H1 (cell line): ENCODE results near the gene VN1R5. TPM values are rescaled to one million over a fixed set of nuclear protein-coding genes. Genes with fewer than 3 reads are reported as not detected.
A peak's percentile ranks its signal among the peaks of the same experiment; 100 is the strongest.

Experiments
- CTCF ChIA-PET: fragments of 300-600 bp; sonication (Branson Sonifier 250); formaldehyde crosslinking; loops from one replicate; lab custom pipeline; 2021; ENCODE audit not compliant: partially characterized antibody; lab: Charles Lee
- POLR2A ChIA-PET: fragments of 300-600 bp; sonication (Branson Sonifier 250); formaldehyde crosslinking; loops from one replicate; lab custom pipeline; 2021; ENCODE audit warnings: inconsistent platforms; ENCODE audit not compliant: partially characterized antibody; lab: Charles Lee
- DNase-seq, 2 experiments: peaks; one replicate each; pipeline versions ENCODE4 v3.0.0 to v3.0.0-alpha.2; 2010 to 2022; ENCODE audit warnings: low spot score in 2 of 2, low read depth in 1 of 2, mixed read lengths in 1 of 2
- FAIRE-seq: peaks from 2 replicates; lab custom pipeline; 2011; peaks lifted over from hg19 to GRCh38; lab: Jason Lieb, UNC
- H2AFZ ChIP-seq: 2 replicates; pipeline ENCODE4 v1.8.1; 2012; ENCODE audit warnings: low read length, inconsistent platforms
- H2AK5ac ChIP-seq: 2 replicates; pipeline ENCODE4 v1.6.1; 2013; ENCODE audit warnings: low read depth, low read length
- H2BK120ac ChIP-seq: replicated peaks from 2 replicates; pipeline ENCODE3; 2013; ENCODE audit warnings: low read depth, low read length, inconsistent platforms
- H2BK12ac ChIP-seq: 2 replicates; pipeline ENCODE4 v1.6.1; 2013; ENCODE audit warnings: low read depth, low read length
- H2BK15ac ChIP-seq: 2 replicates; pipeline ENCODE4 v1.6.1; 2013; ENCODE audit warnings: low read length
- H2BK20ac ChIP-seq: 2 replicates; pipeline ENCODE4 v1.6.1; 2013; ENCODE audit warnings: low read length
- H2BK5ac ChIP-seq: 2 replicates; pipeline ENCODE4 v1.6.1; 2013; ENCODE audit warnings: low read depth, low read length
- H3K14ac ChIP-seq: 2 replicates; pipeline ENCODE4 v1.6.1; 2013; ENCODE audit warnings: inconsistent platforms; ENCODE audit not compliant: insufficient read length
- H3K18ac ChIP-seq: 2 replicates; pipeline ENCODE4 v1.6.1; 2013; ENCODE audit warnings: low read length; ENCODE audit errors: extremely low read depth
- H3K23ac ChIP-seq: 2 replicates; pipeline ENCODE4 v1.6.1; 2013; ENCODE audit warnings: inconsistent platforms; ENCODE audit not compliant: insufficient read length
- H3K23me2 ChIP-seq: 2 replicates; pipeline ENCODE4 v1.6.1; 2013; ENCODE audit warnings: low read depth, low read length
- H3K27ac ChIP-seq: 2 replicates; pipeline ENCODE4 v1.6.1; 2011; ENCODE audit warnings: low read depth, low read length, inconsistent platforms
- H3K27me3 ChIP-seq, 4 experiments: replicated peaks in 1 of 4; 1 replicate in 1 of 4; 2 replicates in 3 of 4; pipeline versions ENCODE4 v1.6.1 to v1.8.1; 2011 to 2013; ENCODE audit warnings: low read length in 3 of 4, mild to moderate bottlenecking in 3 of 4, inconsistent platforms in 2 of 4, mixed read lengths in 2 of 4, moderate library complexity in 1 of 4; ENCODE audit not compliant: control insufficient read depth in 3 of 4, insufficient read depth in 3 of 4; ENCODE audit errors: extremely low read depth in 1 of 4
- H3K36me3 ChIP-seq, 4 experiments: 2 replicates each; pipeline versions ENCODE4 v1.6.1 to v1.8.1; 2011 to 2013; ENCODE audit warnings: mild to moderate bottlenecking in 4 of 4, low read length in 3 of 4, moderate library complexity in 2 of 4, control low read depth in 1 of 4, inconsistent platforms in 1 of 4; ENCODE audit not compliant: insufficient read depth in 4 of 4, control insufficient read depth in 2 of 4
- H3K4ac ChIP-seq: replicated peaks from 2 replicates; pipeline ENCODE3; 2013; ENCODE audit warnings: low read length, low read depth, mixed read lengths, inconsistent platforms; ENCODE audit not compliant: insufficient read length
- H3K4me1 ChIP-seq, 4 experiments: replicated peaks in 1 of 4; 1 replicate in 1 of 4; 2 replicates in 3 of 4; pipeline versions ENCODE4 v1.6.1 to v1.8.1; 2011 to 2013; ENCODE audit warnings: low read length in 3 of 4, inconsistent platforms in 2 of 4, mixed read lengths in 1 of 4; ENCODE audit not compliant: insufficient read depth in 4 of 4, control insufficient read depth in 3 of 4
- H3K4me2 ChIP-seq, 2 experiments: 2 replicates each; pipeline versions ENCODE4 v1.6.1 to v1.8.1; 2011 to 2013; ENCODE audit warnings: low read depth in 2 of 2, low read length in 2 of 2, control low read depth in 1 of 2, inconsistent platforms in 1 of 2, mild to moderate bottlenecking in 1 of 2; ENCODE audit not compliant: insufficient read depth in 1 of 2
- H3K4me3 ChIP-seq, 4 experiments: fragments of 200-600, 300-600 bp in 1 of 4; sonication (generic), shearing (Covaris generic), sonication (Bioruptor Twin) in 1 of 4; 2 replicates each; pipeline versions ENCODE4 v1.5.1 to v1.8.1; 2011 to 2016; ENCODE audit warnings: low read length in 4 of 4, low read depth in 3 of 4, control low read depth in 2 of 4, inconsistent platforms in 2 of 4, mild to moderate bottlenecking in 2 of 4, mixed read lengths in 1 of 4, moderate library complexity in 1 of 4; ENCODE audit not compliant: insufficient read depth in 2 of 4; ENCODE audit errors: extremely low read depth in 1 of 4
- H3K56ac ChIP-seq: replicated peaks from 2 replicates; pipeline ENCODE3; 2013; ENCODE audit warnings: low read depth, mild to moderate bottlenecking, mixed read lengths, low read length, inconsistent platforms; ENCODE audit not compliant: insufficient read length
- H3K79me1 ChIP-seq: 2 replicates; pipeline ENCODE4 v1.6.1; 2013; ENCODE audit warnings: low read depth, low read length, control low read depth
- H3K79me2 ChIP-seq, 2 experiments: 2 replicates each; pipeline versions ENCODE4 v1.6.1 to v1.8.1; 2012 to 2013; ENCODE audit warnings: low read length in 2 of 2, mild to moderate bottlenecking in 2 of 2, inconsistent platforms in 1 of 2; ENCODE audit not compliant: insufficient read depth in 2 of 2, control insufficient read depth in 1 of 2
- H3K9ac ChIP-seq, 4 experiments: replicated peaks in 1 of 4; 1 replicate in 1 of 4; 2 replicates in 3 of 4; pipeline versions ENCODE4 v1.6.1 to v1.8.1; 2011 to 2013; ENCODE audit warnings: low read depth in 3 of 4, low read length in 3 of 4, control low read depth in 2 of 4, mild to moderate bottlenecking in 2 of 4, moderate library complexity in 2 of 4, inconsistent platforms in 1 of 4; ENCODE audit errors: extremely low read depth in 1 of 4
- H3K9me3 ChIP-seq, 2 experiments: 2 replicates each; pipeline versions ENCODE4 v1.6.1 to v1.8.1; 2012 to 2013; ENCODE audit warnings: mild to moderate bottlenecking in 2 of 2, moderate library complexity in 2 of 2, control low read depth in 1 of 2, inconsistent platforms in 1 of 2, low read depth in 1 of 2, low read length in 1 of 2, mixed read lengths in 1 of 2; ENCODE audit not compliant: insufficient read depth in 2 of 2
- H4K20me1 ChIP-seq, 2 experiments: replicated peaks in 1 of 2; 2 replicates each; pipeline versions ENCODE3 to v1.8.1; 2011 to 2013; ENCODE audit warnings: inconsistent platforms in 2 of 2, low read length in 2 of 2, mild to moderate bottlenecking in 1 of 2; ENCODE audit not compliant: insufficient read depth in 2 of 2, control insufficient read depth in 1 of 2
- H4K5ac ChIP-seq: 2 replicates; pipeline ENCODE4 v1.6.1; 2013; ENCODE audit warnings: low read length, low read depth, mixed read lengths, inconsistent platforms; ENCODE audit not compliant: insufficient read length
- H4K8ac ChIP-seq: 2 replicates; pipeline ENCODE4 v1.8.0; 2013; ENCODE audit warnings: mild to moderate bottlenecking, moderate library complexity, low read length, inconsistent platforms; ENCODE audit not compliant: insufficient read depth; ENCODE audit errors: extremely low read depth
- H4K91ac ChIP-seq: replicated peaks from 2 replicates; pipeline ENCODE3; 2013; ENCODE audit warnings: low read length, mixed read lengths, inconsistent platforms; ENCODE audit not compliant: insufficient read length
- ATF3 ChIP-seq: IDR thresholded peaks from 2 replicates; pipeline ENCODE4 v1.6.1; 2011; ENCODE audit warnings: low read depth, mild to moderate bottlenecking, low read length; ENCODE audit not compliant: insufficient read depth
- BACH1 ChIP-seq: IDR thresholded peaks from 2 replicates; pipeline ENCODE4 v1.6.1; 2012; ENCODE audit warnings: low read length, improper control_type of control experiment
- BCL11A ChIP-seq, 2 experiments: IDR thresholded peaks; one replicate each; pipeline ENCODE4 v1.6.1; 2011; ENCODE audit warnings: low read depth in 2 of 2, low read length in 2 of 2, mild to moderate bottlenecking in 2 of 2
- CBX8 ChIP-seq: fragments of 300-800, 300-1000 bp; sonication (generic); IDR thresholded peaks from 2 replicates; pipeline ENCODE4 v1.7.1; 2016; ENCODE audit warnings: low read depth, low read length, borderline replicate concordance
- CHD2 ChIP-seq: IDR thresholded peaks from 2 replicates; pipeline ENCODE4 v1.6.1; 2012; ENCODE audit warnings: low read length, improper control_type of control experiment
- CTBP2 ChIP-seq: IDR thresholded peaks from 2 replicates; pipeline ENCODE4 v1.7.0; 2011; ENCODE audit warnings: borderline replicate concordance, mild to moderate bottlenecking, moderate library complexity, mixed read lengths, low read length; ENCODE audit not compliant: insufficient read depth, insufficient read length
- HDAC6 ChIP-seq: IDR thresholded peaks from one replicate; pipeline ENCODE4 v1.7.1; 2012; ENCODE audit warnings: low read depth, mild to moderate bottlenecking, inconsistent platforms, low read length, moderate library complexity
- KDM1A ChIP-seq: fragments of 200-600, 300-600 bp; sonication (generic); IDR thresholded peaks from 2 replicates; pipeline ENCODE4 v1.7.1; 2016; ENCODE audit warnings: mild to moderate bottlenecking, low read length, borderline replicate concordance
- NRF1 ChIP-seq: IDR thresholded peaks from 2 replicates; pipeline ENCODE4 v1.6.1; 2011; ENCODE audit warnings: mild to moderate bottlenecking, low read depth, low read length, improper control_type of control experiment
- PHF8 ChIP-seq: fragments of 200-600 bp; sonication (generic); conservative IDR thresholded peaks from 2 replicates; pipeline ENCODE4 v1.7.1; 2012; ENCODE audit warnings: low read depth, mild to moderate bottlenecking, inconsistent platforms, low read length, moderate library complexity
- SP1 ChIP-seq: IDR thresholded peaks from 2 replicates; pipeline ENCODE4 v1.6.1; 2011; ENCODE audit warnings: low read depth, low read length
- WGBS, 2 experiments: shearing (Covaris generic) in 1 of 2; methylation state at CpG; one replicate each; pipeline versions ENCODE4 v1.1.6 to v1.1.7; 2013 to 2015; ENCODE audit warnings: low lambda C conversion rate in 2 of 2, mixed read lengths in 2 of 2, inconsistent platforms in 1 of 2, low coverage in 1 of 2, missing lambda C conversion rate in 1 of 2; ENCODE audit not compliant: insufficient replicate concordance in 2 of 2, insufficient coverage in 1 of 2, insufficient read length in 1 of 2; ENCODE audit errors: extremely low coverage in 1 of 2, missing lambda C conversion rate in 1 of 2; 5-methylcytosine and 5-hydroxymethylcytosine counted together
- polyA plus RNA-seq, 7 experiments: library from polyadenylated mRNA; depleted of rRNA in 3 of 7; stranded (reverse) in 5 of 7; unstranded in 2 of 7; fragments of >200 nt in 5 of 7; fragments of 200-250 nt in 2 of 7; gene quantifications; 1 replicate in 5 of 7; 2 replicates in 1 of 7; 4 replicates in 1 of 7; pipeline versions ENCODE4 v1.2.1 to v1.2.3, GENCODE V29; 2011 to 2013; ENCODE audit warnings: missing spikeins in 2 of 7, mixed read lengths in 2 of 7
- total RNA-seq: library from RNA; stranded (reverse); fragmentation: NEBNext Ultra II Directional; extraction: Animal tissue kit (Norgen Biotek cat#: 25700); gene quantifications from 2 replicates; pipeline ENCODE4 v1.2.1, GENCODE V29; 2021

The VN1R5 gene
- total and polyA plus RNA-seq, 2 of the 8 experiments (the other 6 are each of a cell fraction or from before 2014, with no cell fraction given): not detected

- 80% methylated on average over 5 of the region's 5 CpGs; no CpG with 5 or more reads in 1 of the 2 experiments for WGBS, 2 experiments
- Histone ChIP-seq H2AFZ (no peak overlapping the region), H2BK120ac (no peak overlapping the region), H3K9ac (no peak overlapping the region), H3K9me3 (peaks cover 0 to 3% of the 10 kb centered on the region in 2 experiments; a peak in 1 of 4 replicates), H3K79me1 (peaks cover 4% of the 10 kb centered on the region; the same call in 1 of the 2 replicates), H3K23ac (no peak overlapping the region), H3K14ac (no peak overlapping the region), H3K79me2 (no peaks in the 10 kb centered on the region), H4K20me1 (no peaks in the 10 kb centered on the region), H4K8ac (no peak overlapping the region), H3K18ac (peak overlapping the region; percentile 62; the same call in 1 of the 2 replicates), H4K5ac (no peak overlapping the region), H3K4me1 (peaks cover 23 to 53% (median 46%) of the 10 kb centered on the region in 4 experiments), H2AK5ac (peak overlapping the region; percentile 25; the same call in 1 of the 2 replicates), H2BK12ac (peak overlapping the region; percentile 90), H3K4me2 (peak overlapping the region; percentile 45 to 61; a peak in 2 of 4 replicates), H3K36me3 (peaks cover 10 to 19% (median 15%) of the 10 kb centered on the region in 4 experiments), H4K91ac (no peak overlapping the region), H2BK5ac (peak overlapping the region; percentile 27; the same call in 1 of the 2 replicates), H2BK15ac (0 out of 2 replicates have a peak overlapping the region, but pooled peaks have one; percentile 25), H3K27me3 (no peaks in the 10 kb centered on the region), H2BK20ac (peak overlapping the region; percentile 75; the same call in 1 of the 2 replicates), H3K4me3 (peak overlapping the region in 1 of 4 experiments; percentile 43; a peak in 1 of 8 replicates), H3K4ac (no peak overlapping the region), H3K27ac (no peak overlapping the region), H3K56ac (no peak overlapping the region), H3K23me2 (no peaks in the 10 kb centered on the region; the same call in 1 of the 2 replicates)
- no peak for DNase-seq
- FAIRE-seq: no peak
- ChIA-PET CTCF (interaction anchor here (0.6 kb wide), 1 partner anchor 9 kb away, joined by 3 read pairs; no protein-coding TSS in a partner anchor), POLR2A (interaction anchor here (2.2 to 8.1 kb wide), 2 partner anchors 13 to 36 kb away, joined by 5 to 46 read pairs; partner anchors contain the start of gene ZNF496)
- no peak for TF ChIP-seq BCL11A (IDR thresholded peaks at IDR 0.05; ENCODE audit: low read depth in 2 of 2, low read length in 2 of 2)
- no peak for TF ChIP-seq CTBP2
- no peak for TF ChIP-seq NRF1
- no peak for TF ChIP-seq BACH1
- TF ChIP-seq HDAC6: no peak
- no peak for TF ChIP-seq PHF8
- no peak for TF ChIP-seq CHD2
- no peak for TF ChIP-seq SP1
- TF ChIP-seq ATF3: no peak
- no peak for TF ChIP-seq CBX8
- no peak for TF ChIP-seq KDM1A
Observed at GRCh38 chr1:247295746-247296145, 39.9 kb downstream of the VN1R5 start.
